Measurements from ENCODE around the gene ANKLE2. TPM values are rescaled to one million over a fixed set of nuclear protein-coding genes. Genes with fewer than 3 reads are reported as not detected.

The ANKLE2 gene
- total RNA-seq, 1 experiment from 2014 or later: 80.3 TPM

- H4K5ac ChIP-seq (ENCODE audit: insufficient read length, low read depth, low read length): no peak overlapping the region
- WGBS (ENCODE audit: extremely low coverage, insufficient read length, low lambda C conversion rate): no CpG with 5 or more reads among the region's 59 CpGs
- H3T11ph ChIP-seq (ENCODE audit: low read length): no peak overlapping the region
- peaks cover 0 to 12% of the 10 kb centered on the region in 2 experiments; a peak in 2 of 5 replicates for H3K9me3 Mint-ChIP-seq
- H3K27me3 ChIP-seq (ENCODE audit: insufficient read depth, low read length): peaks cover 3% of the 10 kb centered on the region; the same call in 1 of the 2 replicates
- TF ChIP-seq, protein P1, sequence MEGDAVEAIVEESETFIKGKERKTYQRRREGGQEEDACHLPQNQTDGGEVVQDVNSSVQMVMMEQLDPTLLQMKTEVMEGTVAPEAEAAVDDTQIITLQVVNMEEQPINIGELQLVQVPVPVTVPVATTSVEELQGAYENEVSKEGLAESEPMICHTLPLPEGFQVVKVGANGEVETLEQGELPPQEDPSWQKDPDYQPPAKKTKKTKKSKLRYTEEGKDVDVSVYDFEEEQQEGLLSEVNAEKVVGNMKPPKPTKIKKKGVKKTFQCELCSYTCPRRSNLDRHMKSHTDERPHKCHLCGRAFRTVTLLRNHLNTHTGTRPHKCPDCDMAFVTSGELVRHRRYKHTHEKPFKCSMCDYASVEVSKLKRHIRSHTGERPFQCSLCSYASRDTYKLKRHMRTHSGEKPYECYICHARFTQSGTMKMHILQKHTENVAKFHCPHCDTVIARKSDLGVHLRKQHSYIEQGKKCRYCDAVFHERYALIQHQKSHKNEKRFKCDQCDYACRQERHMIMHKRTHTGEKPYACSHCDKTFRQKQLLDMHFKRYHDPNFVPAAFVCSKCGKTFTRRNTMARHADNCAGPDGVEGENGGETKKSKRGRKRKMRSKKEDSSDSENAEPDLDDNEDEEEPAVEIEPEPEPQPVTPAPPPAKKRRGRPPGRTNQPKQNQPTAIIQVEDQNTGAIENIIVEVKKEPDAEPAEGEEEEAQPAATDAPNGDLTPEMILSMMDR (conservative IDR thresholded peaks at IDR 0.05): no peak
- H3K79me2 ChIP-seq (ENCODE audit: insufficient read depth, low read length): peaks cover 15% of the 10 kb centered on the region; the same call in 1 of the 2 replicates
- no peak overlapping the region for H4K91ac ChIP-seq (ENCODE audit: insufficient read length, low read depth, low read length)
- no peaks in the 10 kb centered on the region for H3K27me3 Mint-ChIP-seq (ENCODE audit: low read depth)
- H2BK12ac ChIP-seq (ENCODE audit: insufficient read length, low read depth, low read length): no peak overlapping the region
- H3K56ac ChIP-seq (ENCODE audit: insufficient read length, low read depth, low read length): no peak overlapping the region
- peak overlapping the region; percentile 25 for H3K9ac ChIP-seq (ENCODE audit: extremely low read depth, insufficient read length, low read length)
- H3K14ac ChIP-seq (ENCODE audit: insufficient read depth, low read length): peak overlapping the region; percentile 71; the same call in 1 of the 2 replicates
- no peaks in the 10 kb centered on the region for H4K20me1 ChIP-seq (ENCODE audit: control insufficient read depth, insufficient read depth, insufficient read length)
- H2AK5ac ChIP-seq (ENCODE audit: insufficient read length, low read length): no peak overlapping the region
- H4K8ac ChIP-seq (replicated peaks; ENCODE audit: insufficient read length, low read depth, low read length): no peak overlapping the region
- no peaks in the 10 kb centered on the region for H3K4me1 ChIP-seq (ENCODE audit: insufficient read depth, low read length)
- peaks cover 6 to 13% of the 10 kb centered on the region in 2 experiments for H3K4me1 Mint-ChIP-seq
- peak overlapping the region in 1 of 3 experiments; percentile 62; a peak in 1 of 7 replicates for H3K27ac Mint-ChIP-seq
- no peak overlapping the region for H2BK120ac ChIP-seq (ENCODE audit: low read depth, low read length, poor library complexity, severe bottlenecking)
- no peak overlapping the region for H3K27ac ChIP-seq (ENCODE audit: insufficient read length, low read depth, low read length)
- H3K4me2 ChIP-seq (ENCODE audit: insufficient read depth, insufficient read length, low read length): peak overlapping the region; percentile 64
- H3K36me3 Mint-ChIP-seq (ENCODE audit: insufficient read depth in 1 of 3, low read depth in 3 of 3): peaks cover 14 to 42% (median 37%) of the 10 kb centered on the region in 3 experiments; a peak in 6 of 7 replicates
- H2BK5ac ChIP-seq (ENCODE audit: insufficient read length, low read length): no peak overlapping the region
- peaks cover 6% of the 10 kb centered on the region for H3K79me1 ChIP-seq (ENCODE audit: insufficient read depth, low read depth, low read length, poor library complexity, severe bottlenecking)
- no peak overlapping the region for H3K23ac ChIP-seq (ENCODE audit: insufficient read length, low read depth, low read length)
- H2AFZ ChIP-seq (ENCODE audit: low read length): no peak overlapping the region
- no peak overlapping the region; the same call in 1 of the 2 replicates for H2BK15ac ChIP-seq (ENCODE audit: low read depth, low read length)
- no peak overlapping the region for H3K18ac ChIP-seq (ENCODE audit: insufficient read length, low read depth, low read length)
- peak overlapping the region; percentile 81 to 88 for H3K4me3 Mint-ChIP-seq
- peaks cover 4% of the 10 kb centered on the region for H3K9me3 ChIP-seq (ENCODE audit: control insufficient read depth, low read depth, low read length)
- no peak overlapping the region for H3K4ac ChIP-seq (ENCODE audit: low read depth, low read length)
- DNase-seq: no peak
- H2BK20ac ChIP-seq (ENCODE audit: low read depth, low read length, poor library complexity, severe bottlenecking): no peak overlapping the region
- peaks cover 10% of the 10 kb centered on the region for H3K23me2 ChIP-seq (ENCODE audit: insufficient read length, low read depth, low read length, poor library complexity, severe bottlenecking)
Observed at GRCh38 chr12:132711080-132711843, 50.4 kb downstream of the ANKLE2 start.
